H1 (cell line): ENCODE measurements around the gene LAD1. TPM values are rescaled to one million over a fixed set of nuclear protein-coding genes. Genes with fewer than 3 reads are reported as not detected.
A peak's percentile ranks its signal among the peaks of the same experiment; 100 is the strongest.

ENCODE experiments used
- CTCF ChIA-PET: fragments of 300-600 bp; sonication (Branson Sonifier 250); formaldehyde crosslinking; loops from one replicate; lab custom pipeline; 2021; ENCODE audit not compliant: partially characterized antibody; lab: Charles Lee
- POLR2A ChIA-PET: fragments of 300-600 bp; sonication (Branson Sonifier 250); formaldehyde crosslinking; loops from one replicate; lab custom pipeline; 2021; ENCODE audit warnings: inconsistent platforms; ENCODE audit not compliant: partially characterized antibody; lab: Charles Lee
- DNase-seq, 2 experiments: peaks; one replicate each; pipeline versions ENCODE4 v3.0.0 to v3.0.0-alpha.2; 2010 to 2022; ENCODE audit warnings: low spot score in 2 of 2, low read depth in 1 of 2, mixed read lengths in 1 of 2
- FAIRE-seq: peaks from 2 replicates; lab custom pipeline; 2011; peaks lifted over from hg19 to GRCh38; lab: Jason Lieb, UNC
- H2AFZ ChIP-seq: 2 replicates; pipeline ENCODE4 v1.8.1; 2012; ENCODE audit warnings: low read length, inconsistent platforms
- H2AK5ac ChIP-seq: 2 replicates; pipeline ENCODE4 v1.6.1; 2013; ENCODE audit warnings: low read depth, low read length
- H2BK120ac ChIP-seq: replicated peaks from 2 replicates; pipeline ENCODE3; 2013; ENCODE audit warnings: low read depth, low read length, inconsistent platforms
- H2BK12ac ChIP-seq: 2 replicates; pipeline ENCODE4 v1.6.1; 2013; ENCODE audit warnings: low read depth, low read length
- H2BK15ac ChIP-seq: 2 replicates; pipeline ENCODE4 v1.6.1; 2013; ENCODE audit warnings: low read length
- H2BK20ac ChIP-seq: 2 replicates; pipeline ENCODE4 v1.6.1; 2013; ENCODE audit warnings: low read length
- H2BK5ac ChIP-seq: 2 replicates; pipeline ENCODE4 v1.6.1; 2013; ENCODE audit warnings: low read depth, low read length
- H3K14ac ChIP-seq: 2 replicates; pipeline ENCODE4 v1.6.1; 2013; ENCODE audit warnings: inconsistent platforms; ENCODE audit not compliant: insufficient read length
- H3K18ac ChIP-seq: 2 replicates; pipeline ENCODE4 v1.6.1; 2013; ENCODE audit warnings: low read length; ENCODE audit errors: extremely low read depth
- H3K23ac ChIP-seq: 2 replicates; pipeline ENCODE4 v1.6.1; 2013; ENCODE audit warnings: inconsistent platforms; ENCODE audit not compliant: insufficient read length
- H3K23me2 ChIP-seq: 2 replicates; pipeline ENCODE4 v1.6.1; 2013; ENCODE audit warnings: low read depth, low read length
- H3K27ac ChIP-seq: 2 replicates; pipeline ENCODE4 v1.6.1; 2011; ENCODE audit warnings: low read depth, low read length, inconsistent platforms
- H3K27me3 ChIP-seq, 4 experiments: replicated peaks in 1 of 4; 1 replicate in 1 of 4; 2 replicates in 3 of 4; pipeline versions ENCODE4 v1.6.1 to v1.8.1; 2011 to 2013; ENCODE audit warnings: low read length in 3 of 4, mild to moderate bottlenecking in 3 of 4, inconsistent platforms in 2 of 4, mixed read lengths in 2 of 4, moderate library complexity in 1 of 4; ENCODE audit not compliant: control insufficient read depth in 3 of 4, insufficient read depth in 3 of 4; ENCODE audit errors: extremely low read depth in 1 of 4
- H3K36me3 ChIP-seq, 4 experiments: 2 replicates each; pipeline versions ENCODE4 v1.6.1 to v1.8.1; 2011 to 2013; ENCODE audit warnings: mild to moderate bottlenecking in 4 of 4, low read length in 3 of 4, moderate library complexity in 2 of 4, control low read depth in 1 of 4, inconsistent platforms in 1 of 4; ENCODE audit not compliant: insufficient read depth in 4 of 4, control insufficient read depth in 2 of 4
- H3K4ac ChIP-seq: replicated peaks from 2 replicates; pipeline ENCODE3; 2013; ENCODE audit warnings: low read length, low read depth, mixed read lengths, inconsistent platforms; ENCODE audit not compliant: insufficient read length
- H3K4me1 ChIP-seq, 4 experiments: replicated peaks in 1 of 4; 1 replicate in 1 of 4; 2 replicates in 3 of 4; pipeline versions ENCODE4 v1.6.1 to v1.8.1; 2011 to 2013; ENCODE audit warnings: low read length in 3 of 4, inconsistent platforms in 2 of 4, mixed read lengths in 1 of 4; ENCODE audit not compliant: insufficient read depth in 4 of 4, control insufficient read depth in 3 of 4
- H3K4me2 ChIP-seq, 2 experiments: 2 replicates each; pipeline versions ENCODE4 v1.6.1 to v1.8.1; 2011 to 2013; ENCODE audit warnings: low read depth in 2 of 2, low read length in 2 of 2, control low read depth in 1 of 2, inconsistent platforms in 1 of 2, mild to moderate bottlenecking in 1 of 2; ENCODE audit not compliant: insufficient read depth in 1 of 2
- H3K4me3 ChIP-seq, 4 experiments: fragments of 200-600, 300-600 bp in 1 of 4; sonication (generic), shearing (Covaris generic), sonication (Bioruptor Twin) in 1 of 4; 2 replicates each; pipeline versions ENCODE4 v1.5.1 to v1.8.1; 2011 to 2016; ENCODE audit warnings: low read length in 4 of 4, low read depth in 3 of 4, control low read depth in 2 of 4, inconsistent platforms in 2 of 4, mild to moderate bottlenecking in 2 of 4, mixed read lengths in 1 of 4, moderate library complexity in 1 of 4; ENCODE audit not compliant: insufficient read depth in 2 of 4; ENCODE audit errors: extremely low read depth in 1 of 4
- H3K56ac ChIP-seq: replicated peaks from 2 replicates; pipeline ENCODE3; 2013; ENCODE audit warnings: low read depth, mild to moderate bottlenecking, mixed read lengths, low read length, inconsistent platforms; ENCODE audit not compliant: insufficient read length
- H3K79me1 ChIP-seq: 2 replicates; pipeline ENCODE4 v1.6.1; 2013; ENCODE audit warnings: low read depth, low read length, control low read depth
- H3K79me2 ChIP-seq, 2 experiments: 2 replicates each; pipeline versions ENCODE4 v1.6.1 to v1.8.1; 2012 to 2013; ENCODE audit warnings: low read length in 2 of 2, mild to moderate bottlenecking in 2 of 2, inconsistent platforms in 1 of 2; ENCODE audit not compliant: insufficient read depth in 2 of 2, control insufficient read depth in 1 of 2
- H3K9ac ChIP-seq, 4 experiments: replicated peaks in 1 of 4; 1 replicate in 1 of 4; 2 replicates in 3 of 4; pipeline versions ENCODE4 v1.6.1 to v1.8.1; 2011 to 2013; ENCODE audit warnings: low read depth in 3 of 4, low read length in 3 of 4, control low read depth in 2 of 4, mild to moderate bottlenecking in 2 of 4, moderate library complexity in 2 of 4, inconsistent platforms in 1 of 4; ENCODE audit errors: extremely low read depth in 1 of 4
- H3K9me3 ChIP-seq, 2 experiments: 2 replicates each; pipeline versions ENCODE4 v1.6.1 to v1.8.1; 2012 to 2013; ENCODE audit warnings: mild to moderate bottlenecking in 2 of 2, moderate library complexity in 2 of 2, control low read depth in 1 of 2, inconsistent platforms in 1 of 2, low read depth in 1 of 2, low read length in 1 of 2, mixed read lengths in 1 of 2; ENCODE audit not compliant: insufficient read depth in 2 of 2
- H4K20me1 ChIP-seq, 2 experiments: replicated peaks in 1 of 2; 2 replicates each; pipeline versions ENCODE3 to v1.8.1; 2011 to 2013; ENCODE audit warnings: inconsistent platforms in 2 of 2, low read length in 2 of 2, mild to moderate bottlenecking in 1 of 2; ENCODE audit not compliant: insufficient read depth in 2 of 2, control insufficient read depth in 1 of 2
- H4K5ac ChIP-seq: 2 replicates; pipeline ENCODE4 v1.6.1; 2013; ENCODE audit warnings: low read length, low read depth, mixed read lengths, inconsistent platforms; ENCODE audit not compliant: insufficient read length
- H4K8ac ChIP-seq: 2 replicates; pipeline ENCODE4 v1.8.0; 2013; ENCODE audit warnings: mild to moderate bottlenecking, moderate library complexity, low read length, inconsistent platforms; ENCODE audit not compliant: insufficient read depth; ENCODE audit errors: extremely low read depth
- H4K91ac ChIP-seq: replicated peaks from 2 replicates; pipeline ENCODE3; 2013; ENCODE audit warnings: low read length, mixed read lengths, inconsistent platforms; ENCODE audit not compliant: insufficient read length
- KDM1A ChIP-seq: fragments of 200-600, 300-600 bp; sonication (generic); IDR thresholded peaks from 2 replicates; pipeline ENCODE4 v1.7.1; 2016; ENCODE audit warnings: mild to moderate bottlenecking, low read length, borderline replicate concordance
- TAF1 ChIP-seq: IDR thresholded peaks from 2 replicates; pipeline ENCODE4 v1.6.1; 2011; ENCODE audit warnings: mild to moderate bottlenecking, low read depth, low read length
- WGBS, 2 experiments: shearing (Covaris generic) in 1 of 2; methylation state at CpG; one replicate each; pipeline versions ENCODE4 v1.1.6 to v1.1.7; 2013 to 2015; ENCODE audit warnings: low lambda C conversion rate in 2 of 2, mixed read lengths in 2 of 2, inconsistent platforms in 1 of 2, low coverage in 1 of 2, missing lambda C conversion rate in 1 of 2; ENCODE audit not compliant: insufficient replicate concordance in 2 of 2, insufficient coverage in 1 of 2, insufficient read length in 1 of 2; ENCODE audit errors: extremely low coverage in 1 of 2, missing lambda C conversion rate in 1 of 2; 5-methylcytosine and 5-hydroxymethylcytosine counted together
- polyA plus RNA-seq, 7 experiments: library from polyadenylated mRNA; depleted of rRNA in 3 of 7; stranded (reverse) in 5 of 7; unstranded in 2 of 7; fragments of >200 nt in 5 of 7; fragments of 200-250 nt in 2 of 7; gene quantifications; 1 replicate in 5 of 7; 2 replicates in 1 of 7; 4 replicates in 1 of 7; pipeline versions ENCODE4 v1.2.1 to v1.2.3, GENCODE V29; 2011 to 2013; ENCODE audit warnings: missing spikeins in 2 of 7, mixed read lengths in 2 of 7
- total RNA-seq: library from RNA; stranded (reverse); fragmentation: NEBNext Ultra II Directional; extraction: Animal tissue kit (Norgen Biotek cat#: 25700); gene quantifications from 2 replicates; pipeline ENCODE4 v1.2.1, GENCODE V29; 2021

The LAD1 gene
- total and polyA plus RNA-seq, 2 of the 8 experiments (the other 6 are each of a cell fraction or from before 2014, with no cell fraction given), result 9.3 to 32.8 TPM

- no peak overlapping the region for H3K4ac ChIP-seq
- 86% methylated on average over 9 of the region's 9 CpGs; no CpG with 5 or more reads in 1 of the 2 experiments for WGBS, 2 experiments
- no peak overlapping the region for H3K27ac ChIP-seq
- peaks cover 0 to 2% of the 10 kb centered on the region in 2 experiments for H4K20me1 ChIP-seq
- peaks cover 0 to 4% (median 2%) of the 10 kb centered on the region in 4 experiments; a peak in 2 of 8 replicates for H3K36me3 ChIP-seq
- 0 out of 2 replicates have a peak overlapping the region, but pooled peaks have one; percentile 57 for H2AK5ac ChIP-seq
- TF ChIP-seq TAF1 (no peak), KDM1A (no peak)
- no peak overlapping the region for H2BK20ac ChIP-seq
- no peak overlapping the region for H2BK120ac ChIP-seq
- H3K23me2 ChIP-seq, result 0 out of 2 replicates have a peak, but pooled peaks cover 2% of the 10 kb centered on the region
- DNase-seq (no peak), FAIRE-seq (no peak)
- H3K4me2 ChIP-seq, result no peak overlapping the region
- no peak overlapping the region for H2AFZ ChIP-seq
- no peaks in the 10 kb centered on the region for H3K9me3 ChIP-seq
- peak overlapping the region; percentile 2 for H4K5ac ChIP-seq
- no peaks in the 10 kb centered on the region for H3K27me3 ChIP-seq
- H2BK5ac ChIP-seq, result no peak overlapping the region
- no peak overlapping the region for H4K8ac ChIP-seq
- peaks cover 0 to 11% (median 7%) of the 10 kb centered on the region in 4 experiments; a peak in 5 of 7 replicates for H3K4me1 ChIP-seq
- H3K79me1 ChIP-seq, result peaks cover 5% of the 10 kb centered on the region; the same call in 1 of the 2 replicates
- H3K23ac ChIP-seq, result no peak overlapping the region
- H3K9ac ChIP-seq, result no peak overlapping the region
- no peak overlapping the region for H3K4me3 ChIP-seq
- ChIA-PET POLR2A (interaction anchor here (0.9 to 1.8 kb wide), 4 partner anchors 9 to 18 kb away, joined by 3 to 5 read pairs (median 4); no protein-coding TSS in a partner anchor), CTCF (interaction anchor here (0.6 to 15.3 kb wide), 6 partner anchors 13 to 138 kb away, joined by 3 to 268 read pairs (median 4); partner anchors contain the start of gene TNNT2)
- H3K18ac ChIP-seq, result no peak overlapping the region
- H2BK12ac ChIP-seq, result no peak overlapping the region; the same call in 1 of the 2 replicates
- H2BK15ac ChIP-seq, result peak overlapping the region; percentile 81; the same call in 1 of the 2 replicates
- H3K14ac ChIP-seq, result no peak overlapping the region
- H4K91ac ChIP-seq, result no peak overlapping the region
- H3K79me2 ChIP-seq, result no peaks in the 10 kb centered on the region; a peak in 1 of 4 replicates
- no peak overlapping the region for H3K56ac ChIP-seq
These were observed 7.2 kb downstream of the LAD1 start for GRCh38 chr1:201391651-201392511.
